A549 (cell line): Measurements from ENCODE around the gene PHF1. TPM values are rescaled to one million over a fixed set of nuclear protein-coding genes. Genes with fewer than 3 reads are reported as not detected.
A peak's percentile ranks its signal among the peaks of the same experiment; 100 is the strongest.
"Not testable (repeated sequence)": the region's sequence is repeated elsewhere in the genome, so short reads cannot be mapped to it uniquely, and the experiment has no call there.

Source experiments
- ATAC-seq, 2 experiments: fragments of 200-7000 bp in 1 of 2; fragments of >200 bp in 1 of 2; cut with Nextera tagmentation in 1 of 2; cut with Tn5 transposase in 1 of 2; 3 replicates each; pipeline versions ENCODE4 v1.8.0 to v1.9.1; 2018 to 2020; ENCODE audit warnings: mild to moderate bottlenecking in 1 of 2, moderate library complexity in 1 of 2
- CTCF ChIA-PET: fragments of 300-600 bp; sonication (Branson Sonifier 250); formaldehyde crosslinking; extraction: SDS; loops from one replicate; lab custom pipeline; 2021; ENCODE audit warnings: antibody characterized with exemption, inconsistent platforms; lab: Yijun Ruan, JAX
- POLR2A ChIA-PET: fragments of 350-600 bp; formaldehyde crosslinking; extraction: SDS; loops from one replicate; lab custom pipeline; 2021; ENCODE audit warnings: antibody characterized with exemption, inconsistent platforms; lab: Yijun Ruan, JAX
- DNase-seq, 2 experiments: peaks; one replicate each; pipeline versions ENCODE4 v3.0.0 to v3.0.0-alpha.2; 2011 to 2016; ENCODE audit warnings: low read depth in 1 of 2, low spot score in 1 of 2
- FAIRE-seq: peaks from 2 replicates; lab custom pipeline; 2011; peaks lifted over from hg19 to GRCh38; lab: Jason Lieb, UNC
- H3K27ac ChIP-seq, 2 experiments: fragments of >200 bp; sonication (Bioruptor Twin); formaldehyde crosslinking; 3 replicates each; pipeline ENCODE4 v1.5.1; 2016 to 2017
- H3K4me1 ChIP-seq: fragments of >200 bp; sonication (Bioruptor Twin); formaldehyde crosslinking; 3 replicates; pipeline ENCODE4 v1.6.1; 2016
- H3K4me2 ChIP-seq: fragments of >200 bp; sonication (Bioruptor Twin); formaldehyde crosslinking; 3 replicates; pipeline ENCODE4 v1.6.1; 2016
- H3K4me3 ChIP-seq: fragments of >200 bp; sonication (Bioruptor Twin); formaldehyde crosslinking; 3 replicates; pipeline ENCODE4 v1.5.1; 2016
- H3K9me3 ChIP-seq: fragments of >200 bp; sonication (Bioruptor Twin); formaldehyde crosslinking; 3 replicates; pipeline ENCODE4 v1.6.1; 2016
- BHLHE40 ChIP-seq: IDR thresholded peaks from 2 replicates; pipeline ENCODE4 v1.6.1; 2012; ENCODE audit warnings: low read depth, low read length, inconsistent platforms
- CBX2 ChIP-seq: fragments of 200-600 bp; sonication (generic); IDR thresholded peaks from 2 replicates; pipeline ENCODE4 v1.6.1; 2016; ENCODE audit warnings: low read depth, mild to moderate bottlenecking, borderline replicate concordance
- E2F6 ChIP-seq: IDR thresholded peaks from 2 replicates; pipeline ENCODE4 v1.6.1; 2012; ENCODE audit warnings: low read depth, borderline replicate concordance
- ESRRA ChIP-seq: fragments of 150-350 bp; IDR thresholded peaks from 2 replicates; pipeline ENCODE4 v1.6.1; 2014; ENCODE audit warnings: mild to moderate bottlenecking, low read length, borderline replicate concordance
- GATA3 ChIP-seq: IDR thresholded peaks from 2 replicates; pipeline ENCODE4 v1.6.1; 2012; ENCODE audit warnings: borderline replicate concordance
- HEYL ChIP-seq: fragments of 250-450 bp; sonication (Bioruptor Pico); IDR thresholded peaks from 2 replicates; pipeline ENCODE4 v1.8.0; 2021; ENCODE audit warnings: mild to moderate bottlenecking, moderate library complexity
- HOXB13 ChIP-seq: fragments of 250-450 bp; sonication (Bioruptor Pico); IDR thresholded peaks from 2 replicates; pipeline ENCODE4 v1.5.0; 2020; ENCODE audit warnings: low read depth, mild to moderate bottlenecking, moderate library complexity
- HOXB5 ChIP-seq: fragments of 250-450 bp; sonication (Bioruptor Pico); IDR thresholded peaks from 2 replicates; pipeline ENCODE4 v1.5.0; 2020; ENCODE audit warnings: mild to moderate bottlenecking, moderate library complexity
- KDM1A ChIP-seq: fragments of 200-600 bp; sonication (generic); IDR thresholded peaks from 2 replicates; pipeline ENCODE4 v1.6.1; 2016; ENCODE audit warnings: low read depth, mild to moderate bottlenecking
- PBX3 ChIP-seq: IDR thresholded peaks from 2 replicates; pipeline ENCODE4 v1.6.1; 2012
- PHF8 ChIP-seq: fragments of 200-600 bp; sonication (generic); IDR thresholded peaks from 2 replicates; pipeline ENCODE4 v1.6.1; 2016; ENCODE audit warnings: low read depth, mild to moderate bottlenecking, antibody characterized with exemption, moderate library complexity, borderline replicate concordance
- POLR2A ChIP-seq: IDR thresholded peaks from 2 replicates; pipeline ENCODE4 v1.6.1; 2012; ENCODE audit warnings: mild to moderate bottlenecking, low read length
- SMC3 ChIP-seq: fragments of >200 bp; sonication (Bioruptor Twin); formaldehyde crosslinking; IDR thresholded peaks from 3 replicates; pipeline ENCODE4 v1.6.1; 2018; ENCODE audit warnings: inconsistent platforms
- TFCP2L1 ChIP-seq: fragments of 250-450 bp; sonication (Bioruptor Pico); IDR thresholded peaks from 2 replicates; pipeline ENCODE4 v1.5.0; 2021; ENCODE audit warnings: mild to moderate bottlenecking
- ZC3H11A ChIP-seq: fragments of 450-650 bp; IDR thresholded peaks from 2 replicates; pipeline ENCODE4 v1.6.1; 2014; ENCODE audit warnings: antibody characterized with exemption, mild to moderate bottlenecking
- ZNF302 ChIP-seq: fragments of 250-450 bp; sonication (Bioruptor Pico); IDR thresholded peaks from 2 replicates; pipeline ENCODE4 v1.9.0; 2021; ENCODE audit warnings: inconsistent platforms, mild to moderate bottlenecking, moderate library complexity
- ZSCAN20 ChIP-seq: fragments of 250-450 bp; sonication (Bioruptor Pico); IDR thresholded peaks from 2 replicates; pipeline ENCODE4 v1.8.0; 2022; ENCODE audit warnings: mild to moderate bottlenecking, moderate library complexity
- WGBS: methylation state at CpG from one replicate; pipeline ENCODE4 v1.1.6; 2017; ENCODE audit errors: missing lambda C conversion rate; 5-methylcytosine and 5-hydroxymethylcytosine counted together
- polyA plus RNA-seq, 4 experiments: library from polyadenylated mRNA; depleted of rRNA in 3 of 4; stranded (reverse); fragments of >200 nt; fragmentation: RNase III in 1 of 4; extraction: RNeasy Plus Mini Kit Qiagen cat#74134 plus additional on column Dnase treatment in 1 of 4; gene quantifications; 2 replicates in 3 of 4; 3 replicates in 1 of 4; pipeline ENCODE4 v1.2.3, GENCODE V29; 2011 to 2017
- TF ChIP-seq, protein P1 (sequence below): fragments of 250-450 bp; sonication (Bioruptor Pico); IDR thresholded peaks from 2 replicates; pipeline ENCODE4 v1.5.0; 2020; ENCODE audit warnings: low read depth, mild to moderate bottlenecking, moderate library complexity
- TF ChIP-seq, protein P2 (sequence below): fragments of 450-650 bp; IDR thresholded peaks from 2 replicates; pipeline ENCODE4 v1.6.1; 2014; ENCODE audit warnings: antibody characterized with exemption
- TF ChIP-seq, protein P3 (sequence below): fragments of >200 bp; sonication (Bioruptor Twin); formaldehyde crosslinking; IDR thresholded peaks from 3 replicates; pipeline ENCODE4 v1.5.1; 2016

Gene PHF1
- polyA plus RNA-seq, 2 of the 4 experiments (the other 2 are of a cell fraction): 14.0 to 21.4 TPM

GRCh38 chr6:33367009-33367714 is 43.7 kb upstream of the PHF1 start (continued):
- TF ChIP-seq HOXB13 (CRISPR knock-in tag): no peak
- TF ChIP-seq GATA3: no peak
- TF ChIP-seq POLR2A: no peak
- TF ChIP-seq E2F6: no peak
- no peak for TF ChIP-seq TFCP2L1 (CRISPR knock-in tag)
- no peak for TF ChIP-seq ESRRA

DNA sequence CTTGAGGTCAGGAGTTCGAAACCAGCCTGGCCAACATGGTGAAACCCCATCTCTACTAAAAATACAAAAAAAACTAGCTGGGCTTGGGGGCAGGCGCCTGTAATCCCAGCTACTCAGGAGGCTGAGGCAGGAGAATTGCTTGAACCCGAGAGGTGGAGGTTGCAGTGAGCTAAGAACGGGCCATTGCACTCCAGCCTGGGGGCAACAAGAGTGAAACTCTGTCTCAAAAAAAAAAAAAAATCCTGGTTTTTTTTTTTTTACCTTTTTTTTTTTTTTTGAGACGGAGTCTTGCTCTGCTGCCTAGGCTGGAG is 43.1 kb upstream of the PHF1 start:
- ATAC-seq, H3K9me3 ChIP-seq, POLR2A ChIA-PET, FAIRE-seq, H3K4me1 ChIP-seq, H3K4me3 ChIP-seq, DNase-seq, H3K4me2 ChIP-seq, H3K27ac ChIP-seq: not testable (repeated sequence)
- WGBS: 78% methylated on average over 4 of the region's 5 CpGs
- CTCF ChIA-PET: interaction anchor here (1.0 kb wide), 1 partner anchor 23 kb away, joined by 7 read pairs; no protein-coding TSS in a partner anchor

DNA sequence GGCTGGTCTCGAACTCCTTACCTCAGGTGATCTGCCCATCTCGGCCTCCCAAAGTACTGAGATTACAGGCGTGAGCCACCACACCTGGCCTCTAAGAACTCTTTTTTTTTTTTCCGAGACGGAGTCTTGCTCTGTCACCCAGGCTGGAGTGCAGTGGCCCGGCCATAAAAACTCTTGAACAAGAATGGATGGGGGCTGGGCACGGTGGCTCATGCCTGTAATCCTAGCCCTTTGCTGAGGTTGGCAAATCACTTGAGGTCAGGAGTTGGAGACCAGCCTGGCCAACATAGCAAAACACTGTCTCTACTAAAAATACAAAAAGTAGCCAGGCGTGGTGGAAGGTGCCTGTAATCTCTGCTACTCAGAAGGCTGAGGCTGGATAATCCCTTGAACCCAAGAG is 38.9 kb upstream of the PHF1 start:
- CTCF ChIA-PET: interaction anchor here (0.6 to 1.9 kb wide), 3 partner anchors 10 to 168 kb away, joined by 3 to 5 read pairs (median 4); no protein-coding TSS in a partner anchor
- DNase-seq, H3K27ac ChIP-seq, H3K4me2 ChIP-seq, POLR2A ChIA-PET, H3K9me3 ChIP-seq, H3K4me3 ChIP-seq, ATAC-seq, FAIRE-seq: not testable (repeated sequence)
- H3K4me1 ChIP-seq: peaks cover 18% of the 10 kb centered on the region; the same call in 2 of the 3 replicates
- WGBS: 87% methylated on average over 7 of the region's 8 CpGs

DNA sequence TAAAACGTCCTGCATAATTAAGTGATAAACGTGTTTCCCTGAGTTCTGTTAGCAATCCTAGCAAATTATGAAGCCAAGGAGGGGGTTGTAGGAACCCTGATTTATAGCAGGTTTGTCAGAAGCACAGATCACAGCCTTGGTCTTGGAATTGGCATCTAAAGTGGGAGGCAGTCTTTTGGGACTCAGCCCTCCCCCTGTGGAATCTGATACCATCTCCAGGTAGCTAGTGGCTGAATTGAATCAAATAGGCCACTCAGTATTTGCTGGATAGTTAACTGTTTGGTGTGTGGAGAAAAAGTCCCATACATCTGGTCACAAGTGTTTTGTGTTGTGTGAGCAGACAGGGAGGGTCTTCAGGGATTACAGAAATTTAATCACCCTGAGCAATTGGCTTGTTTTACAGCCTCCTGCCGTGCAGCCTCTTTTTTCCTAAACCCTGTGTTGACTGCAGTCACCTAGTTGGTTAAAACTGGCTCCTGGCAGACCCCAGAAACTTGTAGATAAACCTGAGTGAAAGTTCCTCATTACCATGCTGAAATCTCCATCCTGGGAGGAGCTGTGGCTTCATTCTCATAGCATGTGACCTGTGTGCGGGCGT is 38.2 kb upstream of the PHF1 start:
- ATAC-seq: no peak
- Histone ChIP-seq H3K4me1 (peaks cover 18% of the 10 kb centered on the region; the same call in 2 of the 3 replicates), H3K9me3 (no peaks in the 10 kb centered on the region), H3K27ac (no peak overlapping the region), H3K4me3 (no peak overlapping the region)
- FAIRE-seq: no peak
- TF ChIP-seq ZNF302 (CRISPR knock-in tag): no peak
- no peak for TF ChIP-seq HEYL
- TF ChIP-seq SMC3: no peak
- TF ChIP-seq PBX3: no peak
- TF ChIP-seq, all 56 proteins: peak for 0
- ChIA-PET POLR2A (no interaction called here), CTCF (interaction anchor here (1.0 kb wide), 1 partner anchor 18 kb away, joined by 3 read pairs; no protein-coding TSS in a partner anchor)
- no peak overlapping the region for H3K4me2 ChIP-seq
- WGBS: 49% methylated on average over 5 of the region's 5 CpGs
- no peak for DNase-seq

GRCh38 chr6:33373960-33374910 is 36.6 kb upstream of the PHF1 start:
- no peak overlapping the region for H3K27ac ChIP-seq
- CTCF ChIA-PET: interaction anchor here (0.6 to 2.1 kb wide), 6 partner anchors 9 to 1158 kb away, joined by 3 to 12 read pairs (median 6); no protein-coding TSS in a partner anchor
- no peaks in the 10 kb centered on the region for H3K9me3 ChIP-seq
- H3K4me2 ChIP-seq: peak overlapping the region; percentile 66; the same call in 2 of the 3 replicates
- WGBS: 63% methylated on average over 8 of the region's 8 CpGs
- no peak for FAIRE-seq
- H3K4me1 ChIP-seq: peaks cover 18% of the 10 kb centered on the region; the same call in 2 of the 3 replicates
- no peak overlapping the region for H3K4me3 ChIP-seq
- POLR2A ChIA-PET: no interaction called here
- no peak for DNase-seq
- ATAC-seq: no peak; a peak in 1 of 6 replicates
- TF ChIP-seq BHLHE40 (no peak), HOXB13 (CRISPR knock-in tag) (no peak), HOXB5 (CRISPR knock-in tag) (no peak), PHF8 (no peak), ZC3H11A (no peak), ZSCAN20 (CRISPR knock-in tag) (no peak), KDM1A (no peak), CBX2 (no peak)
- TF ChIP-seq, protein P1, sequence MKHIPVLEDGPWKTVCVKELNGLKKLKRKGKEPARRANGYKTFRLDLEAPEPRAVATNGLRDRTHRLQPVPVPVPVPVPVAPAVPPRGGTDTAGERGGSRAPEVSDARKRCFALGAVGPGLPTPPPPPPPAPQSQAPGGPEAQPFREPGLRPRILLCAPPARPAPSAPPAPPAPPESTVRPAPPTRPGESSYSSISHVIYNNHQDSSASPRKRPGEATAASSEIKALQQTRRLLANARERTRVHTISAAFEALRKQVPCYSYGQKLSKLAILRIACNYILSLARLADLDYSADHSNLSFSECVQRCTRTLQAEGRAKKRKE (CRISPR knock-in tag): no peak
- TF ChIP-seq, protein P2, sequence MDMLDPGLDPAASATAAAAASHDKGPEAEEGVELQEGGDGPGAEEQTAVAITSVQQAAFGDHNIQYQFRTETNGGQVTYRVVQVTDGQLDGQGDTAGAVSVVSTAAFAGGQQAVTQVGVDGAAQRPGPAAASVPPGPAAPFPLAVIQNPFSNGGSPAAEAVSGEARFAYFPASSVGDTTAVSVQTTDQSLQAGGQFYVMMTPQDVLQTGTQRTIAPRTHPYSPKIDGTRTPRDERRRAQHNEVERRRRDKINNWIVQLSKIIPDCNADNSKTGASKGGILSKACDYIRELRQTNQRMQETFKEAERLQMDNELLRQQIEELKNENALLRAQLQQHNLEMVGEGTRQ: no peak
- TF ChIP-seq, protein P3, sequence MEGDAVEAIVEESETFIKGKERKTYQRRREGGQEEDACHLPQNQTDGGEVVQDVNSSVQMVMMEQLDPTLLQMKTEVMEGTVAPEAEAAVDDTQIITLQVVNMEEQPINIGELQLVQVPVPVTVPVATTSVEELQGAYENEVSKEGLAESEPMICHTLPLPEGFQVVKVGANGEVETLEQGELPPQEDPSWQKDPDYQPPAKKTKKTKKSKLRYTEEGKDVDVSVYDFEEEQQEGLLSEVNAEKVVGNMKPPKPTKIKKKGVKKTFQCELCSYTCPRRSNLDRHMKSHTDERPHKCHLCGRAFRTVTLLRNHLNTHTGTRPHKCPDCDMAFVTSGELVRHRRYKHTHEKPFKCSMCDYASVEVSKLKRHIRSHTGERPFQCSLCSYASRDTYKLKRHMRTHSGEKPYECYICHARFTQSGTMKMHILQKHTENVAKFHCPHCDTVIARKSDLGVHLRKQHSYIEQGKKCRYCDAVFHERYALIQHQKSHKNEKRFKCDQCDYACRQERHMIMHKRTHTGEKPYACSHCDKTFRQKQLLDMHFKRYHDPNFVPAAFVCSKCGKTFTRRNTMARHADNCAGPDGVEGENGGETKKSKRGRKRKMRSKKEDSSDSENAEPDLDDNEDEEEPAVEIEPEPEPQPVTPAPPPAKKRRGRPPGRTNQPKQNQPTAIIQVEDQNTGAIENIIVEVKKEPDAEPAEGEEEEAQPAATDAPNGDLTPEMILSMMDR: no peak
